Neural progenitor cell (in vitro differentiated cells): Measurements from ENCODE around the gene ERC2. TPM values are rescaled to one million over a fixed set of nuclear protein-coding genes. Genes with fewer than 3 reads are reported as not detected.

ENCODE experiments used
- DNase-seq: peaks from one replicate; pipeline ENCODE4 v3.0.0-alpha.2; 2016; ENCODE audit warnings: low spot score
- H2AFZ ChIP-seq: fragments of 200-600 bp; sonication (generic); replicated peaks from 2 replicates; pipeline ENCODE4 v1.6.1; 2016; ENCODE audit warnings: antibody characterized with exemption
- H3F3A ChIP-seq: fragments of 200-600 bp; sonication (generic); 2 replicates; pipeline ENCODE4 v1.6.1; 2016; ENCODE audit warnings: antibody characterized with exemption, low read depth
- H3K27ac ChIP-seq: fragments of 200-600 bp; sonication (generic); 2 replicates; pipeline ENCODE4 v1.5.1; 2016; ENCODE audit warnings: mild to moderate bottlenecking
- H3K27me3 ChIP-seq: fragments of 200-600 bp; sonication (generic); 2 replicates; pipeline ENCODE4 v1.6.1; 2016; ENCODE audit warnings: mild to moderate bottlenecking, moderate library complexity
- H3K36me3 ChIP-seq: fragments of 200-600 bp; sonication (generic); 2 replicates; pipeline ENCODE4 v1.5.1; 2016
- H3K4me1 ChIP-seq: fragments of 200-600 bp; sonication (generic); 2 replicates; pipeline ENCODE4 v1.6.1; 2016; ENCODE audit warnings: mixed run types
- H3K4me2 ChIP-seq: fragments of 200-600 bp; sonication (generic); 2 replicates; pipeline ENCODE4 v1.6.1; 2016
- H3K4me3 ChIP-seq: fragments of 200-600 bp; sonication (generic); 2 replicates; pipeline ENCODE4 v1.5.1; 2016
- H3K79me2 ChIP-seq: fragments of 200-600 bp; sonication (generic); 2 replicates; pipeline ENCODE4 v1.6.1; 2016; ENCODE audit warnings: low read depth
- H3K9ac ChIP-seq: fragments of 200-600 bp; sonication (generic); 2 replicates; pipeline ENCODE4 v1.6.1; 2016
- H3K9me3 ChIP-seq: fragments of 200-600 bp; sonication (generic); 2 replicates; pipeline ENCODE4 v1.5.1; 2016; ENCODE audit warnings: low read depth
- H4K20me1 ChIP-seq: fragments of 200-600 bp; sonication (generic); 2 replicates; pipeline ENCODE4 v1.6.1; 2016; ENCODE audit warnings: low read depth
- H3K27ac Mint-ChIP-seq: 3 replicates; pipeline ENCODE4 v1.8.0; 2021; ENCODE audit warnings: mixed read lengths
- H3K27me3 Mint-ChIP-seq: 2 replicates; pipeline ENCODE4 v1.8.0; 2022; ENCODE audit warnings: low read depth, mild to moderate bottlenecking, inconsistent platforms, moderate library complexity, mixed read lengths; ENCODE audit not compliant: insufficient read depth
- H3K36me3 Mint-ChIP-seq: 3 replicates; pipeline ENCODE4 v1.8.0; 2021; ENCODE audit warnings: mixed read lengths
- H3K4me1 Mint-ChIP-seq: 3 replicates; pipeline ENCODE4 v1.8.0; 2021; ENCODE audit warnings: mixed read lengths
- H3K4me3 Mint-ChIP-seq: 3 replicates; pipeline ENCODE4 v1.8.0; 2021; ENCODE audit warnings: mild to moderate bottlenecking, moderate library complexity, mixed read lengths
- H3K9me3 Mint-ChIP-seq: 3 replicates; pipeline ENCODE4 v1.8.0; 2020; ENCODE audit warnings: mixed read lengths
- EZH2 ChIP-seq: fragments of 200-600 bp; sonication (generic); IDR thresholded peaks from 2 replicates; pipeline ENCODE4 v1.6.1; 2017; ENCODE audit warnings: antibody characterized with exemption, mild to moderate bottlenecking, moderate library complexity
- EZH2phosphoT487 ChIP-seq: fragments of 200-600 bp; sonication (generic); IDR thresholded peaks from 2 replicates; pipeline ENCODE4 v1.6.1; 2017; ENCODE audit warnings: antibody characterized with exemption
- total RNA-seq: library from RNA; depleted of rRNA; stranded (reverse); fragments of >200 nt; gene quantifications from 2 replicates; pipeline ENCODE4 v1.2.3, GENCODE V29; 2015; ENCODE audit warnings: low replicate concordance
- TF ChIP-seq, protein P1 (sequence below): fragments of 200-600 bp; sonication (generic); IDR thresholded peaks from 2 replicates; pipeline ENCODE4 v1.5.1; 2017; ENCODE audit warnings: antibody characterized with exemption, mild to moderate bottlenecking

ERC2 gene
- total RNA-seq, 1 donor from 2014 or later: 24.8 TPM

DNA sequence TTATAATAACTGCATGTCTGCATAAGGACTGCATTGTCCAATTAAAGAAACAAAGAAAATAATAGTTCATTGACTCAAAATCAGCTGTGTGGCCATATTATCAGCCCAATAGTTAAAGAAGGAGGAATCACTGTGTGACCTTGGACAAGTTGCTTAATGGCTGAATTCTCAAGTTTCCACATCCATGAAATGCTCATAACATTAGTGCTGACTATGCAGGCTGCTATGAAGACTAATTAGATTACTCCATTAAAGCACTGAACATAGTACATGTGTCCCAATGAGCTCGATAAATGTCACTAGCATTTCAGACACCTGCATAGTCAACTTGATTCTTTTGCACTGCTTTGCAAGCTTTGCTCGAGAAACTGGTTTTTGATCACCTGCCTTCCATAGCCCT, 870.0 kb downstream of the ERC2 start:
- Histone ChIP-seq H3K36me3 (no peaks in the 10 kb centered on the region), H3K9me3 (no peaks in the 10 kb centered on the region), H3K27me3 (no peaks in the 10 kb centered on the region), H3K9ac (no peak overlapping the region), H2AFZ (no peak overlapping the region), H4K20me1 (no peaks in the 10 kb centered on the region), H3K4me3 (no peak overlapping the region), H3K79me2 (no peaks in the 10 kb centered on the region), H3K27ac (no peak overlapping the region), H3F3A (no peaks in the 10 kb centered on the region), H3K4me1 (no peaks in the 10 kb centered on the region), H3K4me2 (no peak overlapping the region)
- Mint-ChIP-seq H3K4me1 (no peaks in the 10 kb centered on the region), H3K4me3 (no peak overlapping the region), H3K9me3 (no peaks in the 10 kb centered on the region), H3K36me3 (peaks cover 3% of the 10 kb centered on the region), H3K27me3 (no peaks in the 10 kb centered on the region), H3K27ac (no peak overlapping the region)
- no peak for DNase-seq
- TF ChIP-seq EZH2phosphoT487: no peak
- TF ChIP-seq EZH2: no peak
- TF ChIP-seq, protein P1, sequence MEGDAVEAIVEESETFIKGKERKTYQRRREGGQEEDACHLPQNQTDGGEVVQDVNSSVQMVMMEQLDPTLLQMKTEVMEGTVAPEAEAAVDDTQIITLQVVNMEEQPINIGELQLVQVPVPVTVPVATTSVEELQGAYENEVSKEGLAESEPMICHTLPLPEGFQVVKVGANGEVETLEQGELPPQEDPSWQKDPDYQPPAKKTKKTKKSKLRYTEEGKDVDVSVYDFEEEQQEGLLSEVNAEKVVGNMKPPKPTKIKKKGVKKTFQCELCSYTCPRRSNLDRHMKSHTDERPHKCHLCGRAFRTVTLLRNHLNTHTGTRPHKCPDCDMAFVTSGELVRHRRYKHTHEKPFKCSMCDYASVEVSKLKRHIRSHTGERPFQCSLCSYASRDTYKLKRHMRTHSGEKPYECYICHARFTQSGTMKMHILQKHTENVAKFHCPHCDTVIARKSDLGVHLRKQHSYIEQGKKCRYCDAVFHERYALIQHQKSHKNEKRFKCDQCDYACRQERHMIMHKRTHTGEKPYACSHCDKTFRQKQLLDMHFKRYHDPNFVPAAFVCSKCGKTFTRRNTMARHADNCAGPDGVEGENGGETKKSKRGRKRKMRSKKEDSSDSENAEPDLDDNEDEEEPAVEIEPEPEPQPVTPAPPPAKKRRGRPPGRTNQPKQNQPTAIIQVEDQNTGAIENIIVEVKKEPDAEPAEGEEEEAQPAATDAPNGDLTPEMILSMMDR: no peak

GRCh38 chr3:55597641-55598040, 870.6 kb downstream of the ERC2 start:
- no peaks in the 10 kb centered on the region for H3K79me2 ChIP-seq
- Mint-ChIP-seq H3K4me1 (no peaks in the 10 kb centered on the region), H3K9me3 (no peaks in the 10 kb centered on the region), H3K27me3 (no peaks in the 10 kb centered on the region), H3K36me3 (peaks cover 3% of the 10 kb centered on the region), H3K27ac (no peak overlapping the region), H3K4me3 (no peak overlapping the region)
- H3K36me3 ChIP-seq: no peaks in the 10 kb centered on the region
- H3K4me3 ChIP-seq: no peak overlapping the region
- no peak for DNase-seq
- no peak overlapping the region for H3K27ac ChIP-seq
- H3K27me3 ChIP-seq: no peaks in the 10 kb centered on the region
- H3F3A ChIP-seq: no peaks in the 10 kb centered on the region
- TF ChIP-seq EZH2 (no peak), EZH2phosphoT487 (no peak)
- TF ChIP-seq, protein P1: no peak
- no peaks in the 10 kb centered on the region for H3K9me3 ChIP-seq
- H4K20me1 ChIP-seq: no peaks in the 10 kb centered on the region
- no peak overlapping the region for H3K4me2 ChIP-seq
- H3K4me1 ChIP-seq: no peaks in the 10 kb centered on the region
- H2AFZ ChIP-seq: no peak overlapping the region
- H3K9ac ChIP-seq: no peak overlapping the region

GRCh38 chr3:55596212-55596611, 872.1 kb downstream of the ERC2 start:
- Histone ChIP-seq H3K27me3 (no peaks in the 10 kb centered on the region), H3F3A (no peaks in the 10 kb centered on the region), H3K4me3 (no peak overlapping the region), H3K9ac (no peak overlapping the region), H2AFZ (no peak overlapping the region), H3K36me3 (no peaks in the 10 kb centered on the region), H3K4me1 (no peaks in the 10 kb centered on the region), H3K27ac (no peak overlapping the region), H3K9me3 (no peaks in the 10 kb centered on the region), H4K20me1 (no peaks in the 10 kb centered on the region), H3K4me2 (no peak overlapping the region), H3K79me2 (no peaks in the 10 kb centered on the region)
- no peak overlapping the region for H3K27ac Mint-ChIP-seq
- TF ChIP-seq EZH2: no peak
- TF ChIP-seq, protein P1: no peak
- TF ChIP-seq EZH2phosphoT487: no peak
- no peaks in the 10 kb centered on the region for H3K9me3 Mint-ChIP-seq
- H3K4me1 Mint-ChIP-seq: peaks cover 3% of the 10 kb centered on the region
- H3K27me3 Mint-ChIP-seq: peaks cover 3% of the 10 kb centered on the region
- H3K4me3 Mint-ChIP-seq: no peak overlapping the region
- peaks cover 4% of the 10 kb centered on the region for H3K36me3 Mint-ChIP-seq
- DNase-seq: no peak
